ENCODE results near the gene PFDN6. TPM values are rescaled to one million over a fixed set of nuclear protein-coding genes. Genes with fewer than 3 reads are reported as not detected.

The PFDN6 gene
- total RNA-seq, 1 experiment from 2014 or later, result 153 TPM

- Histone ChIP-seq H3K36me3 (ENCODE audit: low read depth, low read length) (peaks cover 7% of the 10 kb centered on the region), H3K4me2 (ENCODE audit: low read length) (no peak overlapping the region), H3K4me1 (ENCODE audit: insufficient read depth, low read length) (no peaks in the 10 kb centered on the region), H3K9me3 (ENCODE audit: low read length) (no peaks in the 10 kb centered on the region), H2AFZ (ENCODE audit: low read length) (no peak overlapping the region), H3K9me2 (replicated peaks; ENCODE audit: low read length) (no peaks in the 10 kb centered on the region), H3K4me3 (ENCODE audit: low read length) (no peak overlapping the region), H4K20me1 (ENCODE audit: low read length) (no peaks in the 10 kb centered on the region), H3K9ac (ENCODE audit: low read length) (no peak overlapping the region), H3F3A (ENCODE audit: low read length, unreplicated experiment) (no peaks in the 10 kb centered on the region), H3K79me2 (ENCODE audit: low read length) (peaks cover 27% of the 10 kb centered on the region), H3K27me3 (ENCODE audit: low read length) (no peaks in the 10 kb centered on the region), H3K27ac (ENCODE audit: low read length) (no peak overlapping the region)
- TF ChIP-seq CTCF (conservative IDR thresholded peaks at IDR 0.05; ENCODE audit: low read depth, low read length), result no peak
- TF ChIP-seq EZH2phosphoT487 (IDR thresholded peaks at IDR 0.05; ENCODE audit: borderline replicate concordance, low read length), result no peak
- no peak for TF ChIP-seq EZH2 (IDR thresholded peaks at IDR 0.05; ENCODE audit: low read length, unreplicated experiment)
- ChIA-PET POLR2A (ENCODE audit: unreplicated experiment) (no interaction called here), CTCF (no interaction called here)
- ATAC-seq (no peak), DNase-seq (no peak)
- BruUV-seq (replicated peaks), result no TSS peak
- intact Hi-C loops (cut with micrococcal nuclease), result no loop called here
These were observed 17.0 kb downstream of the PFDN6 start for GRCh38 chr6:33306356-33306755.

GRCh38 chr6:33312361-33313104 is 23.1 kb downstream of the PFDN6 start:
- TF ChIP-seq EZH2 (IDR thresholded peaks at IDR 0.05; ENCODE audit: low read length, unreplicated experiment) (no peak), EZH2phosphoT487 (IDR thresholded peaks at IDR 0.05; ENCODE audit: borderline replicate concordance, low read length) (no peak), CTCF (conservative IDR thresholded peaks at IDR 0.05; ENCODE audit: low read depth, low read length) (no peak)
- no peaks in the 10 kb centered on the region for H3K27me3 ChIP-seq (ENCODE audit: low read length)
- peaks cover 18% of the 10 kb centered on the region for H3K4me1 ChIP-seq (ENCODE audit: insufficient read depth, low read length)
- CTCF ChIA-PET, result interaction anchor here (0.6 to 0.7 kb wide), 2 partner anchors 179 to 620 kb away, joined by 3 read pairs; no protein-coding TSS in a partner anchor
- peak overlapping the region; percentile 63 for H2AFZ ChIP-seq (ENCODE audit: low read length)
- H3K4me2 ChIP-seq (ENCODE audit: low read length), result peak overlapping the region; percentile 87
- ATAC-seq (peak; percentile 51), DNase-seq (peak; percentile 79)
- no peaks in the 10 kb centered on the region for H3K9me2 ChIP-seq (replicated peaks; ENCODE audit: low read length)
- peak overlapping the region; percentile 92 for H3K9ac ChIP-seq (ENCODE audit: low read length)
- peaks cover 6% of the 10 kb centered on the region; the same call in 1 of the 2 replicates for H4K20me1 ChIP-seq (ENCODE audit: low read length)
- POLR2A ChIA-PET (ENCODE audit: unreplicated experiment), result interaction anchor here (0.6 to 0.7 kb wide), 2 partner anchors 12 to 13 kb away, joined by 4 to 6 read pairs; no protein-coding TSS in a partner anchor
- peak overlapping the region; percentile 75 for H3K4me3 ChIP-seq (ENCODE audit: low read length)
- no peaks in the 10 kb centered on the region for H3F3A ChIP-seq (ENCODE audit: low read length, unreplicated experiment)
- no TSS peak for BruUV-seq (replicated peaks)
- H3K79me2 ChIP-seq (ENCODE audit: low read length), result peaks cover 46% of the 10 kb centered on the region
- no peaks in the 10 kb centered on the region for H3K9me3 ChIP-seq (ENCODE audit: low read length)
- no peaks in the 10 kb centered on the region for H3K36me3 ChIP-seq (ENCODE audit: low read depth, low read length)
- H3K27ac ChIP-seq (ENCODE audit: low read length), result peak overlapping the region; percentile 82
- intact Hi-C loops (cut with micrococcal nuclease), result loop anchor here (2.0 kb wide), 2 partner anchors 14 to 78 kb away; partner anchors contain the start of genes KIFC1 and RGL2
